Skin epidermis (tissue), 12 donors: ENCODE measurements around the gene FILIP1L.
A peak's percentile ranks its signal among the peaks of the same experiment; 100 is the strongest.

Experiments used
- H3K27ac ChIP-seq, 21 experiments: fragments of 200-600 bp; sonication (generic) in 11 of 21; one replicate each; pipeline ENCODE4 v1.5.0; 2020; ENCODE audit warnings: mild to moderate bottlenecking in 3 of 21, inconsistent platforms in 2 of 21, moderate library complexity in 2 of 21
- H3K4me3 ChIP-seq, 7 experiments: fragments of 200-600 bp; sonication (generic) in 2 of 7; one replicate each; pipeline ENCODE4 v1.5.0; 2020; ENCODE audit warnings: inconsistent platforms in 2 of 7, mild to moderate bottlenecking in 2 of 7, moderate library complexity in 1 of 7

Gene FILIP1L

GRCh38 chr3:100114413-100115030 lies at the start of gene FILIP1L:
Gene FILIP1L (minus strand): TSS chr3:100114501.
- H3K4me3 ChIP-seq: no peak within 1 kb of the TSS
- H3K27ac ChIP-seq: peak within 1 kb of the TSS in 1 of 21 experiments; percentile 13

GRCh38 chr3:100163787-100164186 lies 49.5 kb upstream of the FILIP1L start:
- no peak overlapping the region for H3K4me3 ChIP-seq
- peak overlapping the region in 7 of 21 experiments; percentile 24 to 77 (median 45) for H3K27ac ChIP-seq

GRCh38 chr3:100160521-100160920 lies 46.2 kb upstream of the FILIP1L start:
- Histone ChIP-seq H3K4me3 (no peak overlapping the region), H3K27ac (peak overlapping the region in 4 of 21 experiments; percentile 43 to 81 (median 55))

GRCh38 chr3:100159331-100160153 lies 45.2 kb upstream of the FILIP1L start:
- Histone ChIP-seq H3K27ac (peak overlapping the region in 8 of 21 experiments; percentile 21 to 81 (median 46)), H3K4me3 (no peak overlapping the region)

- H3K27ac ChIP-seq: peak overlapping the region in 6 of 21 experiments; percentile 21 to 81 (median 55)
- no peak overlapping the region for H3K4me3 ChIP-seq
These were observed 44.6 kb upstream of the FILIP1L start for GRCh38 chr3:100158918-100159330.

- no peak overlapping the region for H3K4me3 ChIP-seq
- H3K27ac ChIP-seq: peak overlapping the region in 2 of 21 experiments; percentile 19 to 81
These were observed 43.4 kb upstream of the FILIP1L start for GRCh38 chr3:100157685-100158084.

- Histone ChIP-seq H3K4me3 (no peak overlapping the region), H3K27ac (no peak overlapping the region)
These were observed 41.3 kb upstream of the FILIP1L start for GRCh38 chr3:100155590-100155989.

GRCh38 chr3:100155128-100155527 lies 40.8 kb upstream of the FILIP1L start:
- H3K4me3 ChIP-seq: no peak overlapping the region
- H3K27ac ChIP-seq: peak overlapping the region in 1 of 21 experiments; percentile 23

GRCh38 chr3:100154171-100154570 lies 39.9 kb upstream of the FILIP1L start:
- Histone ChIP-seq H3K27ac (no peak overlapping the region), H3K4me3 (no peak overlapping the region)

- peak overlapping the region in 9 of 21 experiments; percentile 14 to 78 (median 57) for H3K27ac ChIP-seq
- no peak overlapping the region for H3K4me3 ChIP-seq
These were observed 36.9 kb upstream of the FILIP1L start for GRCh38 chr3:100151024-100151707.

- H3K27ac ChIP-seq: peak overlapping the region in 5 of 21 experiments; percentile 11 to 78 (median 49)
- no peak overlapping the region for H3K4me3 ChIP-seq
These were observed 36.2 kb upstream of the FILIP1L start for GRCh38 chr3:100150473-100150872.

GRCh38 chr3:100149713-100150415 lies 35.6 kb upstream of the FILIP1L start:
- Histone ChIP-seq H3K4me3 (no peak overlapping the region), H3K27ac (peak overlapping the region in 9 of 21 experiments; percentile 11 to 61 (median 49))

GRCh38 chr3:100149130-100149529 lies 34.8 kb upstream of the FILIP1L start:
- H3K27ac ChIP-seq: peak overlapping the region in 6 of 21 experiments; percentile 24 to 61 (median 54)
- H3K4me3 ChIP-seq: no peak overlapping the region

GRCh38 chr3:100144255-100144866 lies 30.1 kb upstream of the FILIP1L start:
- Histone ChIP-seq H3K4me3 (no peak overlapping the region), H3K27ac (no peak overlapping the region)

GRCh38 chr3:100141586-100141985 lies 27.3 kb upstream of the FILIP1L start:
- no peak overlapping the region for H3K4me3 ChIP-seq
- H3K27ac ChIP-seq: peak overlapping the region in 1 of 21 experiments; percentile 19

- H3K4me3 ChIP-seq: no peak overlapping the region
These were observed 26.7 kb upstream of the FILIP1L start for GRCh38 chr3:100140976-100141375.

GRCh38 chr3:100136921-100137320 lies 22.6 kb upstream of the FILIP1L start:
- Histone ChIP-seq H3K27ac (no peak overlapping the region), H3K4me3 (no peak overlapping the region)

More at GRCh38 chr3:100140976-100141375, 26.7 kb upstream of the FILIP1L start:
- peak overlapping the region in 1 of 21 experiments; percentile 19 for H3K27ac ChIP-seq

GRCh38 chr3:100131241-100131640 lies 16.9 kb upstream of the FILIP1L start:
- Histone ChIP-seq H3K27ac (no peak overlapping the region), H3K4me3 (no peak overlapping the region)

- H3K4me3 ChIP-seq: no peak overlapping the region
- no peak overlapping the region for H3K27ac ChIP-seq
These were observed 15.6 kb upstream of the FILIP1L start for GRCh38 chr3:100129941-100130340.
